Measurements from ENCODE around the gene ZNF438.
"Not testable (repeated sequence)": the region's sequence is repeated elsewhere in the genome, so short reads cannot be mapped to it uniquely, and the experiment has no call there.

ZNF438 gene

GRCh38 chr10:30987463-30987862 lies 44.2 kb downstream of the ZNF438 start:
- TF ChIP-seq Cebpa-rat (IDR thresholded peaks at IDR 0.05), result no peak
- Histone ChIP-seq H3K27ac (no peak overlapping the region), H3K27me3 (no peaks in the 10 kb centered on the region), H3K36me3 (peaks cover 0 to 13% (median 0%) of the 10 kb centered on the region in 11 experiments; a peak in 3 of 22 replicates), H4K20me1 (no peaks in the 10 kb centered on the region), H3K4me3 (no peak overlapping the region), H3K4me1 (peaks cover 7 to 12% (median 8%) of the 10 kb centered on the region in 10 experiments; a peak in 18 of 20 replicates), H3K9me3 (replicated peaks in 1 of 11) (peaks cover 18 to 40% (median 31%) of the 10 kb centered on the region in 11 experiments), H3K9ac (no peak overlapping the region), H3K4me2 (no peak overlapping the region)

- Histone ChIP-seq H3K4me1 (peaks cover 7 to 14% (median 8%) of the 10 kb centered on the region in 10 experiments; a peak in 18 of 20 replicates), H3K9me3 (replicated peaks in 1 of 11) (peaks cover 32 to 53% (median 43%) of the 10 kb centered on the region in 11 experiments), H3K4me2 (0 out of 22 replicates have a peak overlapping the region, but pooled peaks of 1 of the 11 experiments have one; percentile 19), H3K4me3 (no peak overlapping the region), H3K27me3 (no peaks in the 10 kb centered on the region), H3K9ac (no peak overlapping the region), H3K36me3 (peaks cover 0 to 18% (median 0%) of the 10 kb centered on the region in 11 experiments; a peak in 4 of 22 replicates), H4K20me1 (no peaks in the 10 kb centered on the region), H3K27ac (no peak overlapping the region)
- TF ChIP-seq Cebpa-rat (IDR thresholded peaks at IDR 0.05), result no peak
These were observed 45.6 kb downstream of the ZNF438 start for GRCh38 chr10:30986053-30986555.

GRCh38 chr10:30985512-30985911 lies 46.2 kb downstream of the ZNF438 start:
- H3K4me3 ChIP-seq, result no peak overlapping the region
- no peaks in the 10 kb centered on the region for H4K20me1 ChIP-seq
- H3K4me2 ChIP-seq, result no peak overlapping the region
- no peaks in the 10 kb centered on the region for H3K27me3 ChIP-seq
- H3K36me3 ChIP-seq, result peaks cover 0 to 22% (median 0%) of the 10 kb centered on the region in 11 experiments; a peak in 4 of 22 replicates
- peaks cover 7 to 14% (median 8%) of the 10 kb centered on the region in 10 experiments; a peak in 18 of 20 replicates for H3K4me1 ChIP-seq
- no peak overlapping the region for H3K27ac ChIP-seq
- H3K9ac ChIP-seq, result no peak overlapping the region
- no peak for TF ChIP-seq Cebpa-rat (IDR thresholded peaks at IDR 0.05)
- peaks cover 38 to 57% (median 47%) of the 10 kb centered on the region in 11 experiments for H3K9me3 ChIP-seq (replicated peaks in 1 of 11)

GRCh38 chr10:30984563-30985328 lies 46.9 kb downstream of the ZNF438 start:
- Histone ChIP-seq H3K9ac (no peak overlapping the region), H3K4me3 (no peak overlapping the region), H4K20me1 (no peaks in the 10 kb centered on the region), H3K4me2 (no peak overlapping the region), H3K27ac (no peak overlapping the region), H3K36me3 (peaks cover 0 to 28% (median 0%) of the 10 kb centered on the region in 11 experiments; a peak in 6 of 22 replicates), H3K9me3 (replicated peaks in 1 of 11) (peaks cover 45 to 64% (median 52%) of the 10 kb centered on the region in 11 experiments), H3K4me1 (peaks cover 7 to 14% (median 8%) of the 10 kb centered on the region in 10 experiments; a peak in 18 of 20 replicates), H3K27me3 (no peaks in the 10 kb centered on the region)
- no peak for TF ChIP-seq Cebpa-rat (IDR thresholded peaks at IDR 0.05)

GRCh38 chr10:30983209-30983608 lies 48.5 kb downstream of the ZNF438 start:
- Histone ChIP-seq H3K4me3 (peak overlapping the region in 2 of 10 experiments; percentile 19 to 41; a peak in 3 of 20 replicates), H3K4me2 (peak overlapping the region; percentile 8 to 58 (median 46); a peak in 19 of 22 replicates), H3K27ac (peak overlapping the region in 5 of 11 experiments; percentile 25 to 60 (median 49); a peak in 10 of 22 replicates), H3K9me3 (replicated peaks in 1 of 11) (peaks cover 57 to 75% (median 63%) of the 10 kb centered on the region in 11 experiments), H3K4me1 (peaks cover 7 to 14% (median 8%) of the 10 kb centered on the region in 10 experiments; a peak in 18 of 20 replicates), H3K36me3 (peaks cover 0 to 39% (median 0%) of the 10 kb centered on the region in 11 experiments; a peak in 6 of 22 replicates)
- H4K20me1 ChIP-seq, H3K27me3 ChIP-seq, H3K9ac ChIP-seq: not testable (repeated sequence)

GRCh38 chr10:30980951-30981616 lies 50.6 kb downstream of the ZNF438 start:
- H4K20me1 ChIP-seq, result no peaks in the 10 kb centered on the region
- H3K27ac ChIP-seq, result no peak overlapping the region
- H3K27me3 ChIP-seq, result no peaks in the 10 kb centered on the region
- no peak overlapping the region for H3K4me2 ChIP-seq
- TF ChIP-seq Cebpa-rat (IDR thresholded peaks at IDR 0.05), result no peak
- H3K9me3 ChIP-seq (replicated peaks in 1 of 11), result peaks cover 57 to 71% (median 63%) of the 10 kb centered on the region in 11 experiments
- peaks cover 0 to 39% (median 0%) of the 10 kb centered on the region in 11 experiments; a peak in 6 of 22 replicates for H3K36me3 ChIP-seq
- H3K4me1 ChIP-seq, result peaks cover 7 to 14% (median 8%) of the 10 kb centered on the region in 10 experiments; a peak in 18 of 20 replicates
- no peak overlapping the region for H3K4me3 ChIP-seq
- H3K9ac ChIP-seq, result no peak overlapping the region

- peaks cover 51 to 63% (median 56%) of the 10 kb centered on the region in 11 experiments for H3K9me3 ChIP-seq (replicated peaks in 1 of 11)
- peaks cover 0 to 37% (median 0%) of the 10 kb centered on the region in 11 experiments; a peak in 6 of 22 replicates for H3K36me3 ChIP-seq
- no peaks in the 10 kb centered on the region for H4K20me1 ChIP-seq
- H3K27ac ChIP-seq, result no peak overlapping the region
- no peaks in the 10 kb centered on the region for H3K27me3 ChIP-seq
- no peak overlapping the region for H3K9ac ChIP-seq
- H3K4me1 ChIP-seq, result peaks cover 7 to 14% (median 7%) of the 10 kb centered on the region in 10 experiments; a peak in 18 of 20 replicates
- TF ChIP-seq Cebpa-rat (IDR thresholded peaks at IDR 0.05), result no peak
- H3K4me2 ChIP-seq, result no peak overlapping the region
- no peak overlapping the region for H3K4me3 ChIP-seq
These were observed 51.7 kb downstream of the ZNF438 start for GRCh38 chr10:30979956-30980355.

GRCh38 chr10:30978843-30979242 lies 52.8 kb downstream of the ZNF438 start:
- H3K4me2 ChIP-seq, result no peak overlapping the region
- H3K27ac ChIP-seq, result no peak overlapping the region
- TF ChIP-seq Cebpa-rat (IDR thresholded peaks at IDR 0.05), result no peak
- H3K9me3 ChIP-seq (replicated peaks in 1 of 11), result peaks cover 41 to 52% (median 48%) of the 10 kb centered on the region in 11 experiments
- no peaks in the 10 kb centered on the region for H3K27me3 ChIP-seq
- H3K4me3 ChIP-seq, result no peak overlapping the region
- H4K20me1 ChIP-seq, result no peaks in the 10 kb centered on the region
- H3K9ac ChIP-seq, result no peak overlapping the region
- peaks cover 0 to 40% (median 0%) of the 10 kb centered on the region in 11 experiments; a peak in 6 of 22 replicates for H3K36me3 ChIP-seq
- peaks cover 7 to 14% (median 7%) of the 10 kb centered on the region in 10 experiments; a peak in 18 of 20 replicates for H3K4me1 ChIP-seq

Data from BLaER1 treated with 17β-estradiol and CSF1 and Interleukin-3, amounts not matched to agents 10 nM and 100 nM (cell line).